ENCODE data around the gene ANKRD44.
A peak's percentile ranks its signal among the peaks of the same experiment; 100 is the strongest.

The ANKRD44 gene

DNA sequence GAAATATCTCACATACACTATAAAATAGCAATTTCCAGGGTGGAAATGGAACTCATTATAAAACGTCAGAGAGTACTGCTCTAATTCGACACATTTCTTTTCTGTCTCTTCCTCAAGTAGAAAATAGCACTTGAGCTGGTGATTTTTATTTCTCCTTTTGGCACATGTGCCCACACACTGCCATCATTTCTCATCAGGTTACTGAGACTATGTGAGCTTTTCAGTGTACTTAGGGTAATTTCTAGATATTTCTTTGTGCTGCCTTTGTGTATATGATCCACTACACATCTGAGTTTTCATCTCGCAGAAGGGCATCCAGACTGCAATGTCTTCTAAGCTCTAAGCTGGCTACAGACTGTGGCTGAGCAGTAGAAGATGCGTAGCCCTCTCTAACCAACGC lies 321.9 kb downstream of the ANKRD44 start:
- no peak overlapping the region for H3K4me3 Mint-ChIP-seq

GRCh38 chr2:196987649-196988364 lies 322.8 kb downstream of the ANKRD44 start:
- DNase-seq (peak; percentile 38), ATAC-seq (replicated peaks) (peak; percentile 91 to 93)
- Mint-ChIP-seq H3K27me3 (no peaks in the 10 kb centered on the region), H3K4me3 (peak overlapping the region; percentile 65 to 74), H3K27ac (peak overlapping the region; percentile 91), H3K4me1 (peaks cover 28 to 65% of the 10 kb centered on the region in 2 donors), H3K36me3 (peaks cover 40 to 54% of the 10 kb centered on the region in 2 donors), H3K9me3 (no peaks in the 10 kb centered on the region)

More for the DNA sequence above, 321.9 kb downstream of the ANKRD44 start:
- Mint-ChIP-seq H3K9me3 (no peaks in the 10 kb centered on the region), H3K27ac (peak overlapping the region; percentile 91), H3K4me1 (peaks cover 28 to 65% of the 10 kb centered on the region in 2 donors), H3K27me3 (no peaks in the 10 kb centered on the region), H3K36me3 (peaks cover 45 to 61% of the 10 kb centered on the region in 2 donors)
- DNase-seq (no peak), ATAC-seq (replicated peaks) (peak in 1 of 2 donors; percentile 22)

DNA sequence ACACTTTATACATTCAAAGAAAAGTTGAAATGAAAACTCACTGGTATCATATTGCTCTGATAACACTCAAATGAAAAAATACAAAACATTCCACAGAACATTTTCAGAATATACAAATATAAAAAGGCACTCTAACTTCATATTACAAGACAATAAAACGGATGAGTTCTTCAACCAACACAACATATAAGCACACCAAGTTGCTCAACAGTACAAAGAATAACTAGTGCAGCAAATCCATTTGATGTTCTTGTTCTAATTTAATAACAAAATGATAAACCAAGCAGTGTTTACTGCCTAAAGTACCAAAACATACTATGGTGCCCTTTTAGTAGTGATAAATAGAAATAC lies 323.3 kb downstream of the ANKRD44 start:
- no peak for ATAC-seq (replicated peaks)
- Mint-ChIP-seq H3K4me3 (no peak overlapping the region), H3K36me3 (peaks cover 41 to 51% of the 10 kb centered on the region in 2 donors), H3K27me3 (no peaks in the 10 kb centered on the region), H3K4me1 (peaks cover 26 to 65% of the 10 kb centered on the region in 2 donors), H3K27ac (peak overlapping the region; percentile 42), H3K9me3 (no peaks in the 10 kb centered on the region)
- DNase-seq = no peak

DNA sequence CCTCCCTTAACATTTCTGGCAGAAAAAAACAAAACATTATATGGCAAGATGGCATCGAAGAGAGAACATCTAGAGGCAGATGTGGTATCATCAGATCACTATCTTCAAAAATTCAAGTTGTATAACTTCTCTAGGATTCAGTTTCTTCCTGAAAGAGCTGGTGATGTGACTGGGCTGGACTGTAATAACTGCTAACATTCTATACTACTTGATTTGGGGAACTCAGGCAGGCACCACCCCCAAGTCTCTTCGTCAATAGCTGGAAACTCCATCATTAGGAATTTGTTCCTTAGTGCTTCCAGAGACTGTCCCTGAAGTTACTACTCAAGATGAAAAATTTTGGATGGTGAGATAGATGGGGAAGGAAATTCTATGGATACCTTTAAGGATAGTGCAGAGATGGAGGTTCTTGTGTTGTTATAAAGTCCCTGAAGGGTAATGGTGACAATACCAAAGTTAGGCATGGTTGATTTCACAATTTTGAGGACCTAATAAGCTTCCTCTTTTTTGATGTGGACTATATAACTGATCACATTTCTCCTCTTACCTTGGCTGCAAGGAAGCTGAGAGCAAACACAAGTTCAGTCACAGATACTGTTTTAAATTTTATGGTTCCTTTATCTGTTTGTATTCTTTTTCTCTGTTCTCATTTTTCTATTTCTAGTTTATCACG lies 324.9 kb downstream of the ANKRD44 start:
- DNase-seq = no peak
- peak in 1 of 2 donors; percentile 21 for ATAC-seq (replicated peaks)
- peaks cover 16 to 57% of the 10 kb centered on the region in 2 donors for H3K4me1 Mint-ChIP-seq
- peaks cover 31 to 36% of the 10 kb centered on the region in 2 donors for H3K36me3 Mint-ChIP-seq
- H3K27me3 Mint-ChIP-seq = no peaks in the 10 kb centered on the region
- no peak overlapping the region for H3K27ac Mint-ChIP-seq
- H3K4me3 Mint-ChIP-seq = no peak overlapping the region
- peaks cover 0 to 2% of the 10 kb centered on the region in 2 donors for H3K9me3 Mint-ChIP-seq

DNA sequence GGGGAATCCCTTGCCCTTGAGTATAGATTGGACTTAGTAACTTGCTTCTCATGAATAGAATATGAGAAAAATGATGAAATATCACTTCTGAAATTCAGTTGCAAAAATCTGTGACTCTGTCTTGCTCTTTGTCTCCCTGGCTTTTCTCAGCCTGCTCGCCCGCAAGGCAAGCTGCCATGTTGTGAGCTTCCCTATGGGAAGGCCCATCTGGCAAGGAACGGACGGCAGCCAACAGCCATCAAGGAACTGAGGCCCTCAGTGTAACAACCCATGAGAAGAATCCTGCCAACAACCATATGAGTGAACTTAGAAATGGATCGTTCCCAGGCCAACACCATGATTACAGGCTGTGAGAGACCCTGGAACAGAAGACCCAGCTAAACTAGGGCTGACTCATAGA lies 325.7 kb downstream of the ANKRD44 start:
- H3K9me3 Mint-ChIP-seq = peaks cover 0 to 2% of the 10 kb centered on the region in 2 donors
- DNase-seq (no peak), ATAC-seq (replicated peaks) (no peak)
- H3K4me3 Mint-ChIP-seq = no peak overlapping the region
- H3K27ac Mint-ChIP-seq = peak overlapping the region; percentile 69
- H3K36me3 Mint-ChIP-seq = peaks cover 25 to 33% of the 10 kb centered on the region in 2 donors
- no peaks in the 10 kb centered on the region for H3K27me3 Mint-ChIP-seq
- H3K4me1 Mint-ChIP-seq = peaks cover 12 to 50% of the 10 kb centered on the region in 2 donors

GRCh38 chr2:196983934-196984333 lies 326.6 kb downstream of the ANKRD44 start:
- ATAC-seq (replicated peaks) (no peak), DNase-seq (no peak)
- peaks cover 0 to 2% of the 10 kb centered on the region in 2 donors for H3K9me3 Mint-ChIP-seq
- no peak overlapping the region for H3K4me3 Mint-ChIP-seq
- no peaks in the 10 kb centered on the region for H3K27me3 Mint-ChIP-seq
- peaks cover 25 to 33% of the 10 kb centered on the region in 2 donors for H3K36me3 Mint-ChIP-seq
- H3K27ac Mint-ChIP-seq = no peak overlapping the region
- peaks cover 10 to 41% of the 10 kb centered on the region in 2 donors for H3K4me1 Mint-ChIP-seq

GRCh38 chr2:196980473-196980872 lies 330.1 kb downstream of the ANKRD44 start:
- Mint-ChIP-seq H3K4me1 (peaks cover 0 to 8% of the 10 kb centered on the region in 2 donors), H3K36me3 (peaks cover 11 to 17% of the 10 kb centered on the region in 2 donors), H3K27me3 (no peaks in the 10 kb centered on the region), H3K4me3 (no peak overlapping the region), H3K27ac (no peak overlapping the region), H3K9me3 (peaks cover 4 to 5% of the 10 kb centered on the region in 2 donors)
- no peak for ATAC-seq (replicated peaks)
- no peak for DNase-seq

DNA sequence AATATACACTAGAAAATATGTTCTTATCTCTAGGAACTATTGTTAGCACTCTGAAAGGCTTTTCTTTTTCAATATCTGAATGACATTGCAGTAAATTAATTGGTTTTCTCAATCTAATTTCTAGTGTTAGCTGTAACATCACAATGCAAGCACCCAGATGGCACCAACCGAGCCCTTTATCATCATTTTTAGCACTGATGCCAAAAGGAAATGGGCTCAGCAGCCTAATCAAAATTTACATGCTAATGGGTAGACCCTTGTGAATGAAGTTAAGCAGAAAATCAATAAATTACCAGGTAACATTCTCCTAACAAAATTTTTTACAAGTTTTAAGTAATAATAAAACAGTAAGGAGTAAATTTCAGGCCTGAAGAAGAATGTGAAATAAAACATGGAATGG lies 330.6 kb downstream of the ANKRD44 start:
- Mint-ChIP-seq H3K27me3 (no peaks in the 10 kb centered on the region), H3K36me3 (peaks cover 8 to 13% of the 10 kb centered on the region in 2 donors), H3K27ac (no peak overlapping the region), H3K4me1 (peaks cover 0 to 4% of the 10 kb centered on the region in 2 donors), H3K9me3 (peaks cover 4 to 5% of the 10 kb centered on the region in 2 donors), H3K4me3 (no peak overlapping the region)
- DNase-seq = no peak
- no peak for ATAC-seq (replicated peaks)

DNA sequence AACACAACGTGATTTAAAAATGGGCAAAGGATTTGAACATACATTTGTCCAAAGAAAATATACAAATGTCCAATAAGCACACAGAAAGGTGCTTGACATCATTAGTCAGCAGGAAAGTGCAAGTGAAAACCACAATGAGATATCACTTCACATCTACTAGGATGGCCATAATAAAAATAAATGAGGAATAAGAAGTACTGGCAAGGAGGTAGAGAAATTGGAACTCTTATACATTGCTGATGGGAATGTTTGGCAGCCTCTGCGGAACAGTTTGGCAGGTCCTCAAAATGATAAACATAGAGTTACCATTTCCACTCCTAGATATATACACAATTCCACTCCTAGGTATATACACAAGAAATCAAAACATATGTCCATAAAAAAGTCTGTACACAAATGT lies 333.1 kb downstream of the ANKRD44 start:
- peaks cover 0 to 5% of the 10 kb centered on the region in 2 donors for H3K36me3 Mint-ChIP-seq
- peaks cover 4 to 5% of the 10 kb centered on the region in 2 donors for H3K9me3 Mint-ChIP-seq

DNA sequence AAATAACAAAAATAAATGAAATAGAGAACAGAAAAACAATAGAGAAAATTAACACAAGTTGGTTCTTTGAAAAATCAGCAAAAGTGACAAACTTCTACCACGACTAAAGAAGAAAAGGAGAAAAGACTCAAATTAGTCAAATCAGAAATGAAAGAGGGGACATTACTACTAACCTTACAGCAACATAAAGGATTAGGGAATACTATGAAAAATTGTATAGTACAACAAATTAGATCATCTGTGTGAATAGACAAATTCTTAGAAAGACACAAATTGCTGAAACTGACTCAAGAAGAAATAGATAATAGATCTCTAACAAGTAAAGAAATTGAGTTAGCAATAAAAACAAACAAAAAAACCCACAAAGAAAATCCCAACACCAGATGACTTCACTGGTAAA lies 335.6 kb downstream of the ANKRD44 start:
- Mint-ChIP-seq H3K27me3 (no peaks in the 10 kb centered on the region), H3K36me3 (peaks cover 0 to 2% of the 10 kb centered on the region in 2 donors), H3K27ac (no peak overlapping the region), H3K4me3 (no peak overlapping the region), H3K9me3 (peaks cover 3 to 4% of the 10 kb centered on the region in 2 donors), H3K4me1 (no peaks in the 10 kb centered on the region)
- no peak for DNase-seq
- ATAC-seq (replicated peaks) = no peak

More for the DNA sequence above, 333.1 kb downstream of the ANKRD44 start:
- no peak overlapping the region for H3K4me3 Mint-ChIP-seq
- H3K27ac Mint-ChIP-seq = peak overlapping the region; percentile 9
- ATAC-seq (replicated peaks) = no peak
- H3K4me1 Mint-ChIP-seq = no peaks in the 10 kb centered on the region
- DNase-seq = no peak
- H3K27me3 Mint-ChIP-seq = no peaks in the 10 kb centered on the region

DNA sequence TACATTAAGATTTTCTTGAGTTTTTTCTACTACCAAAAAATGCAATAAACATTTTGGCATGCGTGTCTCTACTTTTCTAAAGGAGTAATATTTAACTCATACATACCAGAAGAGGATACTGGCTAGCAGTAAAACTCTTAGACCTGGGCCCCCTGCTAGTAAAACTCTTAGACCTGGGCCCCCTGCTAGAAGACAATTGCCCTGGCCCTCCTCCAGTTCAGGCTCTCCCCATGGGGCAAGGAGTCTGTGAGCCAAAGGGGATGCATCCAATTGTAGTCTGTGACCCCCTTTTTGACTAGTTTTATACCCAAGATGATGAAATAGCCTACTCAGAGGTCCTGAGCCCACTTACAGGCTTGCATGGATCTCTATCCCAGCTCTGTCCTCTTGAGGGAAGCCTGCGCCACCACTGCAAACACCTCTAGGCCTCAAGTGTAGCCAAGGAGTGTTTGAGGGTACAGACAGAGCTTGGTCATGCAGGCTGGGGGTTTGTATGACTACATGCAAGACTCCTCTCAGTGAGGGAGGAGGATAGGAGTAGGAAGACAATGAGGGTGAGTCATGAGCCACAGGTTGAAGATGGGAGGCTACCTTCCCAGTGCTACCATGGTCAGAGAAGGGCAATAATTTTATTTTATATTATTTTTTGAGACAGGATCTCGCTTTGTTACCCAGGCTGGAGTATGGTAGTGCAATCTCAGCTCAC lies 338.9 kb downstream of the ANKRD44 start:
- Mint-ChIP-seq H3K9me3 (peaks cover 0 to 2% of the 10 kb centered on the region in 2 donors), H3K27me3 (no peaks in the 10 kb centered on the region), H3K36me3 (peaks cover 6 to 14% of the 10 kb centered on the region in 2 donors), H3K4me1 (no peaks in the 10 kb centered on the region), H3K4me3 (no peak overlapping the region), H3K27ac (no peak overlapping the region)
- no peak for DNase-seq
- ATAC-seq (replicated peaks) = no peak

GRCh38 chr2:196970099-196970498 lies 340.5 kb downstream of the ANKRD44 start:
- peaks cover 0 to 2% of the 10 kb centered on the region in 2 donors for H3K9me3 Mint-ChIP-seq
- no peaks in the 10 kb centered on the region for H3K4me1 Mint-ChIP-seq
- H3K27ac Mint-ChIP-seq = no peak overlapping the region
- H3K4me3 Mint-ChIP-seq = no peak overlapping the region
- H3K36me3 Mint-ChIP-seq = peaks cover 6 to 17% of the 10 kb centered on the region in 2 donors
- DNase-seq (no peak), ATAC-seq (replicated peaks) (no peak)
- H3K27me3 Mint-ChIP-seq = no peaks in the 10 kb centered on the region

DNA sequence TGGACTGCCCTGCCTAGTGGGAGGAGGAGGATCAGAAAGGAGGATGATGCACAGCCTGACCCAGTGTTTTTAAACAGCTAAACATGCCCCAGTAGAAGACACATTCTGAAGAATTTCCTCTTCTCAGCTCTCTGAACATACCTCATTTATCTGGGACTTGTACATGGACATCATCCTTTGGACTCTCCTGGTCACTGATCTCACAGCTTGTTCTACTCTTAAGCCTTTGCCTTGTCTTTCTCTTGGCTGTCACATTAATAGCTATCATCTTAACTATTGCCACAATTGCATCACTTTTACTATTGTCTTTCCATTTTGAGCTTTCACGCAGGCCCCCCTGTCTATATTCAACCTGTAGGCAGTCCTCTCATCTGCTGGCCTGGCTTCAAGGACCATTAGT lies 342.1 kb downstream of the ANKRD44 start:
- no peak for ATAC-seq (replicated peaks)
- Mint-ChIP-seq H3K36me3 (peaks cover 6 to 17% of the 10 kb centered on the region in 2 donors), H3K4me1 (no peaks in the 10 kb centered on the region), H3K9me3 (peaks cover 0 to 2% of the 10 kb centered on the region in 2 donors), H3K27ac (no peak overlapping the region), H3K27me3 (no peaks in the 10 kb centered on the region), H3K4me3 (no peak overlapping the region)
- DNase-seq = no peak

DNA sequence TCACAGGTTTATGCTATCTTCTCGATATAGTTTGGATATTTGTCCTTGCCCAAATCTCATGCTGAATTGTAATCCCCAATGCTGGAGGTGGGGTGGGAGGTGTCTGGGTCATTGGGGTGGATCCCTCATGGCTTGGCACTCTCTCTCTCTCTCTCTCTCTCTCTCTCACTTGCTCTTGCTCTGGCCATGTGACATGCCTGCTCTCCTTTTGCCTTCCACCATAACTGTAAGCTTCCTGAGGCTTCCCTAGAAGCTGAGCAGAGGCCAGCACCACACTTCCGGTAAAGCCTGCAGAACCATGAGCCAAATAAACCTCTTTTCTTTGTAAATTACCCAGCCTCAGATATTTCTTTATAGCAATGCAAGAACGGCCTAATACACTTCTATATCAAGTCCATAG lies 342.8 kb downstream of the ANKRD44 start:
- DNase-seq (no peak), ATAC-seq (replicated peaks) (no peak)
- no peak overlapping the region for H3K27ac Mint-ChIP-seq
- no peaks in the 10 kb centered on the region for H3K4me1 Mint-ChIP-seq
- peaks cover 0 to 2% of the 10 kb centered on the region in 2 donors for H3K9me3 Mint-ChIP-seq
- peaks cover 6 to 17% of the 10 kb centered on the region in 2 donors for H3K36me3 Mint-ChIP-seq
- H3K4me3 Mint-ChIP-seq = no peak overlapping the region
- no peaks in the 10 kb centered on the region for H3K27me3 Mint-ChIP-seq

All from stimulated activated naive B cell treated with anti-CD40 and anti-IgM and Interleukin-4, amounts not matched to agents 10 μg/mL and 1 μg/mL and 100 μg/mL, for 72 hours (primary cell).